ENCODE measurements around the gene PPOX.
A peak's percentile ranks its signal among the peaks of the same experiment; 100 is the strongest.

The PPOX gene

DNA sequence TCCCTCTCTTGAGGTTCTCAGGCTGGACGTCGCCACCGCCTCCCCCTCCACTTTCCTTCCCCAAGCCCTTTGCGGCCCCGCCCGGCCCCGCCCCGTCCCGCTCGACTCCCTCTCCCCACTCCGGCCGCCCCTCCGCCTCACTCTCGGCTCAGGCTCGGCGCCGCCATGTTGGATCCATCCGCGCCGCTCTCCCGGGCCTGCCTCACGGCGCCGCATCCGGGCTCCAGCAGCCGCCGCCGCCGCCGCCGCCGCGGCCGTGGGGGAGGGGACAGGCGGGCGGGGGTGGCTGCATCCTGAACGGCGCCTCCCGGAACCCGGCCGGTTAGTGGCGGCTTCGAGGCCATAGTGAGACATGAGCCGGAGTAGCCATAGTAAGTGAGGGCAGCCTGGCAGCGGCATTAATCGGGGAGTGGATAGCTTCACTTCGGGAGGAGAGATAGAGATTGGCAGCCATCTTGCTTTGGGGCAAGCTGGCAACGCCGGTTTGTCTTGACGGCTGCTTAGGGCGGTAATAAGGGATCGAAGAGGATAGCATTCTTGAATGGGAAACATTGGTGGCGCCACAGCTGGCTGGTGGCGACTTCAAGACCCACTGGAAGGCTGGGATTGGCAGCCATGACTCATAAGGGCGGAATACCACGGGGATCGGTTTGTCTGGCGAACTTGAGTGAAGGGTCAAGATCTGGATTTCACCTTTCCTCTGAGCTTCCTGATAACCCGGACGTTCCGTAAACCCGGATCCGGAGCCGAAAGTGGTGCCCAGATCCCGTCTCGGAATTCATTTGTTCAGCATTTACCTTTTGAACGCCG lies 33.6 kb upstream of the PPOX start, which contains the start of gene DEDD:
DEDD (minus strand) TSS at position 258 of the 810 bp plus-strand sequence. CDS start 8,205 bp downstream, outside the sequence.
- Histone ChIP-seq H2AFZ (ENCODE audit: low read depth, low read length) (peak within 1 kb of the TSS; percentile 48), H3K4me3 (ENCODE audit: low read length) (peak within 1 kb of the TSS; percentile 80), H3K4me1 (ENCODE audit: insufficient read depth, low read length) (peaks cover 23% of the 10 kb centered on the region), H3K27me3 (ENCODE audit: insufficient read depth, low read length) (no peaks in the 10 kb centered on the region), H3K36me3 (ENCODE audit: insufficient read depth, low read length) (peaks cover 23% of the 10 kb centered on the region), H3K9me3 (ENCODE audit: low read length) (no peaks in the 10 kb centered on the region)

DNA sequence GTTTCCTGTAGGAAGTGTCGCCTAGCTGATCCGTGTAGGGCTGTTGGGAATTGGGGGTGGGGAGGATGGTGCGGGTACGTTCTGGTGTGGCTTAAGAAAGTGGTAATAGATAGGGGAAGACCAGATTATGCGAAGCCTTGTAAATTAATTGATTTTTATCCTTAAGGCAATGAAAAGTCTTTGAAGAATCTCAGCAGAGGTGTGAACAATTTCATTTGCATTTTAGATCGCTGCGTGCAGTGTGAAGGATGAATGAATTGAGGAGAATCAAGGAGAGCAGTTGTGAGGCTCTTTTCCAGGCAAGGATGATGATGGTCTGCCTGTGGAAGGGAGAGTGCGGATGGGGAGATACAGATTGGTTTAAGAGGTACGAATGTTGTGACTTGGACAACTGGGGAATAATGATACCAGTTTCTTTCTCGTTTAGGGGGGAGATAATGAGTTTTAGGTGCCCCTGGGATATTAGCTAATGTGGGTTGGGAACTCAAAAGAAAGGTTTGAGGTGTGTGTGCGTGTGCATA lies 32.9 kb upstream of the PPOX start:
- Histone ChIP-seq H3K4me1 (ENCODE audit: insufficient read depth, low read length) (peaks cover 23% of the 10 kb centered on the region), H2AFZ (ENCODE audit: low read depth, low read length) (peak overlapping the region; percentile 48), H3K9me3 (ENCODE audit: low read length) (no peaks in the 10 kb centered on the region), H3K4me3 (ENCODE audit: low read length) (peak overlapping the region; percentile 80), H3K36me3 (ENCODE audit: insufficient read depth, low read length) (peaks cover 17% of the 10 kb centered on the region), H3K27me3 (ENCODE audit: insufficient read depth, low read length) (no peaks in the 10 kb centered on the region)

DNA sequence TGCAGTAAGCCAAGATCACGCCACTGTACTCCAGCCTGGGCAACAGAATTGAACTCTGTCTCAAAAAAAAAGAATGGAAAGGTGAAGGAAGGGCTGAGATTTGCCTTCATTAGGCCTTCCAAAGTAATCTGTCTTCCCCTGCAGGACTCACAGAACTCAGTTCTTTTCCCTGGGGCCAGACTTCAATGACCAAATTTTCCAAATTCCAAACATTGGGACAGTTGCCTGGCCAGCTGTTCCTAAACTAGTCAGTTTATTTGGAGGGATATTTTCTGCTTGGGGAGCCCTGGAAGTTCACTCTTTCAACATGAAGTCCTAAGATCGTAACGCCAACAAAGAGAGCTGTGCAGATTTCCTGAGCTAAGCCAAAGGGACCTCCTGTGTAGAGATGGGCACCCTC lies 28.3 kb upstream of the PPOX start:
- Histone ChIP-seq H2AFZ (ENCODE audit: low read depth, low read length) (no peak overlapping the region), H3K36me3 (ENCODE audit: insufficient read depth, low read length) (no peaks in the 10 kb centered on the region), H3K27me3 (ENCODE audit: insufficient read depth, low read length) (no peaks in the 10 kb centered on the region), H3K4me1 (ENCODE audit: insufficient read depth, low read length) (peaks cover 4% of the 10 kb centered on the region), H3K4me3 (ENCODE audit: low read length) (no peak overlapping the region), H3K9me3 (ENCODE audit: low read length) (no peaks in the 10 kb centered on the region)

DNA sequence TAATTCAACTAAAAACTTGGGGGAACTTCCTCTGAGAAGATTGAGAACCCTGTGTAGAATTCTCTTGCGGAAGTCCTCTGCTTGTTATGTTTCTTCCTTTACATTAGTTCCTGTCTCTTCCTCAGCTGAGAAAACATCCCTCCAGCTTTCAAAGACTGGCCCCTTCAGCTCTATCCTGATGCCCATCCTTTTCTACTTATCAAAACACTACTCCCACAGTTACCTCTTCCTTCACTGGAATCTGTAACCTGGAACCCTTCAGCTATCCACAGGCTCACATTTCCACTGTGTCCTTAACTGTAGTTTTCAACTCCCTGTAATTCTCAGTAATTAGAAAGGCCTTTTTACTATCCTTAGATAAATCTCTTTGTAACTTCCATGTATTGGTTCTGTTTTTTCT lies 27.8 kb upstream of the PPOX start:
- no peak overlapping the region for H2AFZ ChIP-seq (ENCODE audit: low read depth, low read length)
- H3K4me3 ChIP-seq (ENCODE audit: low read length): no peak overlapping the region

DNA sequence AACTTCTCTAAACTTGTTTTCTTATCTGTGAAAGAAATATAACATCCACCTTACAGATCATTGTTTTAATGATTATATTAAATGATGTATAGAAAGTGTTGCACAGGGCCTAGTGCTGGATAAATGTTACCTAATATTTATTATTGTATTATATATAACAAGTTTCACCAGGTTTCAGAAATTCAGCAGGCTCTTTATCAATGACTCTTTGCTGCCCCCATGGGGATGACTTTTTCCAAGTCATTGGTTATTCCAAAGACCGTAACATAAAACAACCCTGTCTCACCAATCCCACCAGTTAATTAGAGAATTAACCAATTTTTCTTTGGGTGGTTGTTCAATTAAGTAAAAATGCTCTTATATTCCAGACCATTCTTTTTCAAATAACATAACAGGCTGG lies 26.5 kb upstream of the PPOX start:
- H3K36me3 ChIP-seq (ENCODE audit: insufficient read depth, low read length): no peaks in the 10 kb centered on the region
- H2AFZ ChIP-seq (ENCODE audit: low read depth, low read length): no peak overlapping the region
- no peaks in the 10 kb centered on the region for H3K4me1 ChIP-seq (ENCODE audit: insufficient read depth, low read length)
- H3K9me3 ChIP-seq (ENCODE audit: low read length): no peaks in the 10 kb centered on the region
- H3K4me3 ChIP-seq (ENCODE audit: low read length): no peak overlapping the region
- H3K27me3 ChIP-seq (ENCODE audit: insufficient read depth, low read length): no peaks in the 10 kb centered on the region

More for the DNA sequence above, 27.8 kb upstream of the PPOX start:
- Histone ChIP-seq H3K9me3 (ENCODE audit: low read length) (no peaks in the 10 kb centered on the region), H3K27me3 (ENCODE audit: insufficient read depth, low read length) (no peaks in the 10 kb centered on the region), H3K36me3 (ENCODE audit: insufficient read depth, low read length) (no peaks in the 10 kb centered on the region), H3K4me1 (ENCODE audit: insufficient read depth, low read length) (peaks cover 4% of the 10 kb centered on the region)

DNA sequence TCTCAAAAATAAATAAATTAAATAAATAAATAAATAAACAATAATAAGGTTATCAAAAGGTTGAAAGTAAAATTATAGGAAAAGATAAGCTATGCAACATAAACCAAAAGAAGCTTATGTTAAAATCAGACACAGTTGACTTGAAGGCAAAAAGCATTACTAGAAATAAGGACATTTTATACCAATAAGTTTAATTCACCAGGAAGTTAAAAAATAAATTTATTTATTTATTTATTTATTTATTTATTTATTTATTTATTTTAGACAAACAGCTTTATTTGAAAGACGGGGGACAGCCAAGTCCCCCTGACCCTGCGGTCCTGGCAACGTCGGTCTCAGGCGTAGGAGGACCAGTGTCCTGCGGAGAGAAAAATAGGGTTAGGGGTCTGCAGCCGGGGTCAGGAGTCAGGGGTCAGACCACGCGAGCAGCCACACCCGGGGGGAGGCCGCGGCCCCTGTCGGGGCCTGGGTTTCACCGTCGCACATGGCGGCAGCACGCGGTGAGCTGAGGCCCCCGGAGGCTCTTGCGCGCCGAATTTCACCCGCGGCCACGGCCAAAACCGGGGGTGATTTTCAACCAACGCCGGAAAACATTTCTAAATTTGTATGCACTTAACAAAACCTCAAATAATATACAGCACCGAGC lies 25.3 kb upstream of the PPOX start:
- Histone ChIP-seq H3K27me3 (ENCODE audit: insufficient read depth, low read length) (no peaks in the 10 kb centered on the region), H2AFZ (ENCODE audit: low read depth, low read length) (no peak overlapping the region), H3K36me3 (ENCODE audit: insufficient read depth, low read length) (no peaks in the 10 kb centered on the region), H3K9me3 (ENCODE audit: low read length) (no peaks in the 10 kb centered on the region), H3K4me1 (ENCODE audit: insufficient read depth, low read length) (no peaks in the 10 kb centered on the region), H3K4me3 (ENCODE audit: low read length) (no peak overlapping the region)

DNA sequence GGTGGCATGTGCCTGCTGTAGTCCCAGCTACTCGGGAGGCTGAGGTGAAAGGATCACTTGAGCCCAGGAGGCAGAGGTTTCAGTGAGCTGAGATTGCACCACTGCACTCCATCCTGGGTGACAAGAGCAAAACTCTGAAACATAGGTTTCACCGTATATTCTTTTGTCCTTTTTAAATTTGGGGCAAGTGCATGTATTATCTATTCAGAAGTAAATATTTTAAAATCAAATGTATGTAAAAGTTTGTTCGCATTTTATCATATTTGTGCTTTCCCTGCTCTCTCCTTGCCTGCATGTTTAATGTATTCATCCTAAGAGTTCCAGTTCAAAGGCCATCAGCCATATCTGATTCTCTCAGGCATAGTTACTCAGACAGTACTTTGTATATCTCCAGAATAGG lies 20.4 kb upstream of the PPOX start:
- no peak overlapping the region for H3K4me3 ChIP-seq (ENCODE audit: low read length)
- no peaks in the 10 kb centered on the region for H3K27me3 ChIP-seq (ENCODE audit: insufficient read depth, low read length)
- no peaks in the 10 kb centered on the region for H3K36me3 ChIP-seq (ENCODE audit: insufficient read depth, low read length)
- no peak overlapping the region for H2AFZ ChIP-seq (ENCODE audit: low read depth, low read length)
- H3K9me3 ChIP-seq (ENCODE audit: low read length): no peaks in the 10 kb centered on the region
- H3K4me1 ChIP-seq (ENCODE audit: insufficient read depth, low read length): no peaks in the 10 kb centered on the region

DNA sequence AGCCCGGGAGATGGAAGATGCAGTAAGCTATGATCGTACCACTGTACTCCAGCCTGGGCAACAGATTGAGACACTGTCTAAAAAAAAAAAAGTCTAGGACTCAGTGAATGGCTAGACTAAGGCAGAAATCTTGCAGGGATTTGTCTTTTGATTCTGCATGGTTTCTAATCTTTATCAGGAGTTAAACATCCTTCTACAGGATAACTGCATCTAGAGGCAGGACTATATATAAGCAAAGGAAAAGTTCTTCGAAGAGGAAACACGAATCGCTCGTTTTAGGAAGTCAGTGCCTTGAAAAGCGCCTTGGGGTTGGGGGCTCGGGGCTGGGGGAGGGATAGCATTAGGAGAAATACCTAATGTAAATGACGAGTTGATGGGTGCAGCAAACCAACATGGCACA lies 13.1 kb upstream of the PPOX start:
- Histone ChIP-seq H3K36me3 (ENCODE audit: insufficient read depth, low read length) (peaks cover 3% of the 10 kb centered on the region), H3K27me3 (ENCODE audit: insufficient read depth, low read length) (no peaks in the 10 kb centered on the region), H3K4me1 (ENCODE audit: insufficient read depth, low read length) (peaks cover 3% of the 10 kb centered on the region), H3K4me3 (ENCODE audit: low read length) (peak overlapping the region; percentile 77), H3K9me3 (ENCODE audit: low read length) (no peaks in the 10 kb centered on the region), H2AFZ (ENCODE audit: low read depth, low read length) (no peak overlapping the region)

DNA sequence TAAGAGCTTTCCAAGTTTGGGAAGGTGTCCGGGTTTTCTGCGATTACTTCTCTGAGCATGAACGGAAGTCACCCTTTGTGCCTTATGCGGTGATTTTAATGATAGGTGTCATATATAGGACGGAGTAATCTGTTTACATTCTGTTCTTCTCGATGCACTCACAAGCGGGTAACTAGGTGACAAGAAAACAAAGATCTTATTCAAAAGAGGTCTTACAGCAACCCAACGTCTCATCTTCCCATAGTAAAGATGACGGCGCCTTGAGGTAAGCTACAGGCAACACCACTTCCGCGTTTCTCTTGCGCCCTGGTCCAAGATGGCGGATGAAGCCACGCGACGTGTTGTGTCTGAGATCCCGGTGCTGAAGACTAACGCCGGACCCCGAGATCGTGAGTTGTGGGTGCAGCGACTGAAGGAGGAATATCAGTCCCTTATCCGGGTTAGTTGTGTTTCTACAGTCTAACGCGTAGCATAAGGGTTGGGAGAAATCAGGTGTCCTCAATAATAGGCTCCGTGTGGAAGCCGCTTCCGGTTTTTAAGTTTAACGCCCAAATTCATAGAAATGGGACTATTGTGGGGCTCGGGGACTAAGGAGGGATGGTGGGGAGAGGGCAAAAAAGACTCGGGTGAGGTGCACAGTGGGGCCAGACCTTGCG lies 12.4 kb upstream of the PPOX start, which contains the start of gene UFC1:
UFC1 (plus strand) TSS at position 297 of the 656 bp plus-strand sequence; CDS start at position 317, 20 bp downstream.
- Histone ChIP-seq H3K4me1 (ENCODE audit: insufficient read depth, low read length) (peaks cover 7% of the 10 kb centered on the region), H3K27me3 (ENCODE audit: insufficient read depth, low read length) (no peaks in the 10 kb centered on the region), H3K4me3 (ENCODE audit: low read length) (peak within 1 kb of the TSS; percentile 77), H3K36me3 (ENCODE audit: insufficient read depth, low read length) (peaks cover 9% of the 10 kb centered on the region), H2AFZ (ENCODE audit: low read depth, low read length) (peak within 1 kb of the TSS; percentile 38), H3K9me3 (ENCODE audit: low read length) (no peaks in the 10 kb centered on the region)

DNA sequence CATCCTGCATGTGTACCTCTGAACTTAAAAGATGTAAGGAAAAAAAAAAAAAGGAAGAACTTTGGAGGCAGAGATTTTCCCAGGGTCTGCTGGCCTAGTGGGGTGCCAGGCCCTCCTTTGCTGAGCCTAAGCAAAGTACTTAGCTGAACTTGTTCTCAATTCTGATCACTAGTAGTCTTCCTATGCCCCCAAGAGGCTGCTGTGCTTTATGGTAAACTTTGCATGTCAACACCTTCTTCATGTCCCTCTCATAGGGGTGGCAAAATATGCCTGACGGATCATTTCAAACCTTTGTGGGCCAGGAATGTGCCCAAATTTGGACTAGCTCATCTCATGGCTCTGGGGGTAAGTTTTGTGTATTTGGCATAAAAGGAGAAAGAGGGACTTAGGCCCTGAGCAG lies 8.4 kb upstream of the PPOX start:
- H3K4me3 ChIP-seq (ENCODE audit: low read length): no peak overlapping the region
- no peaks in the 10 kb centered on the region for H3K9me3 ChIP-seq (ENCODE audit: low read length)
- H3K36me3 ChIP-seq (ENCODE audit: insufficient read depth, low read length): peaks cover 31% of the 10 kb centered on the region

DNA sequence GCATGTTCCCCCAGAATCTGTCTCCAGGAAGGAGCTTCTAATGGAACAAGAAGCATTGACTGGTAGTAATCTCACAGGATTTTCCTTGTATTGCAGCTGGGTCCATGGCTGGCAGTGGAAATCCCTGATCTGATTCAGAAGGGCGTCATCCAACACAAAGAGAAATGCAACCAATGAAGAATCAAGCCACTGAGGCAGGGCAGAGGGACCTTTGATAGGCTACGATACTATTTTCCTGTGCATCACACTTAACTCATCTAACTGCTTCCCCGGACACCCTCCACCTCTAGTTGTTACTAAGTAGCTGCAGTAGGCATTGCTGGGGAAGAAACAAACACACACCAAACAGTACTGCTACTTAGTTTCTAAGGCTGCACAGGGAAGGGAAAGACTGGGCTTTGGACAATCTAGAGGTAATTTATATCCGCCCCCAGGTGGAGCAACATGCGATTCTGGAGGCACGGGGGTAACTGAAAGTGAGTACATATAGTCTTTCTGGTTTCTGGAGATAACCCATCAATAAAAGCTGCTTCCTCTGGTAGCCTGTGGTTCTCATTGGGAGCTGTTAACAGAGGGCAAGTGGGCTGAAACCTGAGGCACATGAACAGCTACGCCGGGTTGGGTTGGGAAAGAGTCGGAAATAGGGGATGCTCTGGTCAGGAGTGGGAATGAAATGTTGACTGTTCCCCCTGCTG lies 7.8 kb upstream of the PPOX start:
- Histone ChIP-seq H3K36me3 (ENCODE audit: insufficient read depth, low read length) (peaks cover 34% of the 10 kb centered on the region), H3K4me3 (ENCODE audit: low read length) (peak overlapping the region; percentile 63), H3K9me3 (ENCODE audit: low read length) (no peaks in the 10 kb centered on the region), H2AFZ (ENCODE audit: low read depth, low read length) (peak overlapping the region; percentile 74), H3K27me3 (ENCODE audit: insufficient read depth, low read length) (no peaks in the 10 kb centered on the region), H3K4me1 (ENCODE audit: insufficient read depth, low read length) (peaks cover 14% of the 10 kb centered on the region)

More for the DNA sequence above, 8.4 kb upstream of the PPOX start:
- Histone ChIP-seq H3K4me1 (ENCODE audit: insufficient read depth, low read length) (peaks cover 18% of the 10 kb centered on the region), H2AFZ (ENCODE audit: low read depth, low read length) (no peak overlapping the region), H3K27me3 (ENCODE audit: insufficient read depth, low read length) (no peaks in the 10 kb centered on the region)

DNA sequence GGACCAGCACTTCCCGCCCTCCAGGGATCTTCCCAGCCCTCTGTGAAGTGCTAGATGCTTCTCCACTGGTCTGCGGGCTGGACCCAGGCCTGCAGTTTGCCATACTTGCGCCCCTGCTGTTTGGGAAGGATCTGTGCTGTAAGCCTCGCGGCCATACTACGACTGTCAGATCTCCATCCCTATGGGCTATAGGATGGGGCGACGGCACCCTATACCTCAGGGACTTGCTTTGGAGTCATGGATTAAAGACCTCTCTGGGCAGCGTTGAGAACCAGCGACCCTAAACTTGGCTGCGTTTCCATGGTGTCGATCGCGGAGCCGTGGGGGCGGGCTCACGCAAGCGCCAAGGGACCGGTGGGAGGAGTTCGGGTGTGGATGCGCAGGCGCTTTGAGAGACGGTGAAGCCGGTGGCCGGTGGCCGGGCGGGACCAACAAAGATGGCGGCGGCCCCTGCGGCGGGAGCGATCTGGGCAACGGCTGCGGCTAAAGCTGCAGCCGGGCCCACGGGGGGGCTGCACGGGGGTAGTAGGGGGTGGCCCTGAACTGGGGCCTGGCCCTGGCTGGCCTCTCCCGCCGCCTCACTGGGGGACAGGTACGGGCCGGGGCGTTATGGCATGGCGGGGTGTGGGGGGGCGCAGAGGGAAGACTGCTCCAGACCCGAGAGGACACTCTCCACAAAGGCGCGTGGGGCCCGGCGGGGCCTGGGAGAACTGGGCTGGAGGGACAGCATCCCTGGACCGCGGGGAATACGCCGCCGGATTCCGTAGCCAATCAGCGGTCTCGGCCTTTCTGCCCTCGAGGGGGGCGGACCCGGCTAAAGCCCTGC lies 6.9 kb upstream of the PPOX start, which contains the start of gene USP21:
USP21 (plus strand) TSS at position 414 of the 826 bp plus-strand sequence. CDS start 1,141 bp downstream, outside the sequence.
- Histone ChIP-seq H3K4me3 (ENCODE audit: low read length) (peak within 1 kb of the TSS; percentile 63), H3K36me3 (ENCODE audit: insufficient read depth, low read length) (peaks cover 39% of the 10 kb centered on the region), H3K9me3 (ENCODE audit: low read length) (no peaks in the 10 kb centered on the region), H3K4me1 (ENCODE audit: insufficient read depth, low read length) (peaks cover 14% of the 10 kb centered on the region), H3K27me3 (ENCODE audit: insufficient read depth, low read length) (no peaks in the 10 kb centered on the region), H2AFZ (ENCODE audit: low read depth, low read length) (peak within 1 kb of the TSS; percentile 74)
